ENCODE measurements around the gene CDY2A.
"Not testable (repeated sequence)": the region's sequence is repeated elsewhere in the genome, so short reads cannot be mapped to it uniquely, and the experiment has no call there.

The CDY2A gene

GRCh38 chrY:18025487-18025886 is at the start of gene CDY2A:
Gene CDY2A, plus strand, starts transcription at chrY:18025787. Its CDS starts 328 bp downstream, at chrY:18026115.
- DNase-seq (ENCODE audit: low read depth), result not testable (repeated sequence)

GRCh38 chrY:17997586-17997985 is 28.0 kb upstream of the CDY2A start:
- DNase-seq (ENCODE audit: low read depth), result not testable (repeated sequence)

DNA sequence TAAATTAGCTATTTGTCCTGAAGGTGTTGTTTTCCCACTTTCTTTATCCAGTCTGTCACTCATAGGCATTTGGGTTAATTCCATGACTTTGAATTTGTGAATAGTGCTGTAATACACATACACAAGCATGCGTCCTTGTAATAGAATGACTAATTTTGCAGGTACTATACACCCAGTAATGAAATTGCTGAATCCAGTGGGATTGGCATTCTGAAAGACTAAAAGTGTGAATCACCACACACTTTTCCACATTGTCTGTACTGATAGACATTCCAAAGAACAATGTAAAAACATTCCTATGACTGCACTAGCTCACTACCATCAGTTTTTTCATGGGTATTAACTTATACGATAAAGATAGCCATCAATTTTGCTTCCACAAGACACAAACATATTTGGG is 27.3 kb upstream of the CDY2A start:
- DNase-seq (ENCODE audit: low read depth), result not testable (repeated sequence)

GRCh38 chrY:18023897-18024296 is 1.7 kb upstream of the CDY2A start:
- DNase-seq (ENCODE audit: low read depth), result not testable (repeated sequence)

GRCh38 chrY:18028845-18029244 is 3.3 kb downstream of the CDY2A start:
- not testable (repeated sequence) for DNase-seq (ENCODE audit: low read depth)

GRCh38 chrY:18030178-18030577 is 4.6 kb downstream of the CDY2A start:
- DNase-seq (ENCODE audit: low read depth), result not testable (repeated sequence)

DNA sequence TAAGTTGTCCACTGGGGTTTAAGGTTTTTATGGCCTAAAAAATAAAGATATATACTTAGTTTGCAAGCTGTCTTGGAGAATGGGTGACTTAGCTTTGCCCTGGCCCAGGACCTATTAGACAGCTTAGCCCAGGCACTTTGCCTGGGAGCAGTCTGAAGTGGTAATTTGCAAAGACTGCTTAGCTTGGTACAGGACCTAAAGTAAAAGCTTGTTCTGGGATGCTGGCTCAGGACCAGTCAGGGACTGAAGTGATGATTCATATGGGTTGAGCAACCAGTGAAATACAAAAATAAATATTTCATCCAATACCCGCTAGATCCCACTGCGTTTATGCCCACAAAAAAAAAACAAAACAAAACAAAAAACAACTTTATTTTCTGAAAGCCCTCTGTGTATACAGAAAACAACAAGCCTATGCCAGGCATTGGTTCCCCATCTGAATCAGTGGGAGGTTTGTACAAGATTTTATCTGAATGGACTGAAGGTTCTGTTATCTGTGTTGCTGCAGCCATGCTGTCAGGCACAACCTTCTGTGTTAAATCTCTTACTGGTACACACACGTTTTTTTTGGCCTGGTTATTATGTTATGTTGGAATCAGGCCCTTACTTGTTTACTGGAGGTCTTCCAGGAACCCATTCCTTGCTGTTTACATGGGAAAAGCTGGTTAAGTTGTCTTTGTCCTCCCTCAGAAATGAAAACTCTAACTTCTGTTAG is 8.7 kb downstream of the CDY2A start:
- DNase-seq (ENCODE audit: low read depth), result not testable (repeated sequence)

DNA sequence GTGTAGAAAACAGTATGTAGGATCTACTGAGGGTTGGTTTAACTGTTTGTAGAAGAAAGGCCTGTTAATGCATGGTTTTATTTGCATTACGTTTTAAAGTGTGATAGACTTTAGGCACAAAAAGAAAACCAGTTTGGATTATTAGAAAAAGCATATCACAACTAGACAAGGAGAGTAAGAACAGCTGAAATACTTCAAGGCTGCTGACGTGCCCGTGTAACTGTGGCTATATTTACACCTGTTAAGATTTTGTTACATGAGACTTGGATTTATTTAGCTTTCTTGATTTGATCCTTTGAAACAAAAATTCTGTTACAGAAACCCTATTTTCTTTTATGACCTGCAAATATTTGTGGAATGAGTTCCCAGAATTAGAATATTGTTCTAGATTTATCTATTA is 9.3 kb downstream of the CDY2A start:
- DNase-seq (ENCODE audit: low read depth), result not testable (repeated sequence)

GRCh38 chrY:18044990-18045389 is 19.4 kb downstream of the CDY2A start:
- not testable (repeated sequence) for DNase-seq (ENCODE audit: low read depth)

GRCh38 chrY:18048149-18049040 is 22.8 kb downstream of the CDY2A start:
- not testable (repeated sequence) for DNase-seq (ENCODE audit: low read depth)

DNA sequence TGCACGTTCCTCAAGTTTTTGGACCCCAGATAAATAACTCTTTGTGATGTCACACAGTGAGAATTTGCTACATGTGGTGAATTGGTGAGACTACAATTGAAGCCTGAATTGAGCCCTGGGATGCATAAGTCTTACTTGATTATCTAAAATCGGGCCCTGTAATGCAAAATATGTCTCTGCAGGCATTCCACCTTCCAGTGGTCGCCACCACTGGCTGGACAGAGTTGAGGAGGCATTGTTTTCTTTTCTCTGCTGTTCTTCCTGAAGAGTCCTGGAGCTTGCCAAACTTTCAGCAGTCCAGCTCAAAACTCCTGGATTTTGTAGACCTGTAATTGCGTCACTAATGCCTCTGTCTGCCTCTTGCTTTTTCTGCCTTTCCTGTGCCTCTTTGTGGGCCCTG is 23.5 kb downstream of the CDY2A start:
- not testable (repeated sequence) for DNase-seq (ENCODE audit: low read depth)

DNA sequence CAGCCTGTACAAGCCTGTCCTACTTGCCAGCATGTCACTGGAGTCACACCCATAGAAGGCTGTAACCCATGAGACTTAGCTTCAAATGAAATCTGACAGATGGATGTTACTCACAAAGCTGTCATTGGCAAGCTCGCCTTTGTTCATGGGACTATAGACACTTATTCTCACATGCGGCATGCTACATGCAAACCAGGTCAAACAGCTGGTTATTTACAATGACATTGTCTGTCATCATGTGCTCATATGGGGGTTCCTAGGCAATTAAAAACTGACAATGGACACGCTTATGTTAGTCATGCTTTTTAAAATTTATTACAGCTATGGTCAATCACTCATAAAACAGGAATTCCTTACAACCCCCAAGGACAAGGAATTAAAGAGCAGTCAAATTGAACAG is 30.9 kb downstream of the CDY2A start:
- not testable (repeated sequence) for DNase-seq (ENCODE audit: low read depth)

GRCh38 chrY:18073464-18073863 is 47.9 kb downstream of the CDY2A start:
- DNase-seq (ENCODE audit: low read depth), result not testable (repeated sequence)
